ENCODE results near the gene CLIC3. TPM values are rescaled to one million over a fixed set of nuclear protein-coding genes. Genes with fewer than 3 reads are reported as not detected.
"Not testable (repeated sequence)": the region's sequence is repeated elsewhere in the genome, so short reads cannot be mapped to it uniquely, and the experiment has no call there.

The CLIC3 gene
- total RNA-seq, 2 donors from 2014 or later = 2.6 to 8.5 TPM

DNA sequence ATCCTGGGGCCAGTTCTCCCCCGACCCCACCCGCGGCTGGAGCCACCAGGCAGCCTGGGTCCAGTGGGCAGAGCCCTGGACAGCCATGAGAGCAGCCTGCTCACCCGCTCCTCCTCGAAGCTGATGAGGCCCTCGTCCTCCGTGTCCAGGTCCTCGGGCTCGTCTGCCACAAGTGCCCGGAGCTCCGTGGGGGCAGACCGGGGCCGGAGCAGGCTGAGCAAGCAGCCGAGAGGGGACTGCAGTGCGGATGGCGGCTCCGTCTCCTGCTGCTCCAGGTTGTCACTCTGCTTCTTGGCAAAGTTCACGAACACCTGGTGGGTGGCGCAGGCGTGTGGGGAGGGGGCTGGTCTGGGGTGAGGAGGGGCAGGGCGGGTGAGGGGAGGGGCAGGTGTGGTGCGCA, 11.9 kb upstream of the CLIC3 start:
- no peak for DNase-seq
- ATAC-seq = no peak
- intact Hi-C loops (cut with DNase I) = no loop called here

DNA sequence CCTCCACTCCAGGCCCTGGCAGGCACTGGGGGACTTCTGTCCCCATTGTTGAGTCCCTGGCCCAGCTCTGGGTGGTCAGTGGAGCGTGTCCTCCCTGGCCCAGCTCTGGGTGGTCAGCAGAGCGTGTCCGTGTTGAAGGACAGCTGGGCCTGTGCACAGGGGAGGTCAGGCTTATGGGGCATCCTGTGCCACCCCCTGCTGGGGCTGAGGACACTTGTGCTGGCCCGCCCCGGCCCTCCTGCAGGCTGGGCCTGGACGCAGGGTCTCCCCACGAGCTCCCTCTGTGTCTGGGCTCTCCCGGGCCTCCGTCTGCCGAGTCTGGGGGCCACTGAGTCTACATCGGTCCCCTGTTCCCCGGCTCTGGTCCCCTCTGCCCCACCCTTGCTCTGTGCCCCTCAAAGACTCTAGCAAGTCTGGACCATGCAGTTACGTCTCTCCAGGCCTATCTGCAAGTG, 11.5 kb upstream of the CLIC3 start:
- no peak for ATAC-seq
- intact Hi-C loops (cut with DNase I) = no loop called here
- DNase-seq = no peak

DNA sequence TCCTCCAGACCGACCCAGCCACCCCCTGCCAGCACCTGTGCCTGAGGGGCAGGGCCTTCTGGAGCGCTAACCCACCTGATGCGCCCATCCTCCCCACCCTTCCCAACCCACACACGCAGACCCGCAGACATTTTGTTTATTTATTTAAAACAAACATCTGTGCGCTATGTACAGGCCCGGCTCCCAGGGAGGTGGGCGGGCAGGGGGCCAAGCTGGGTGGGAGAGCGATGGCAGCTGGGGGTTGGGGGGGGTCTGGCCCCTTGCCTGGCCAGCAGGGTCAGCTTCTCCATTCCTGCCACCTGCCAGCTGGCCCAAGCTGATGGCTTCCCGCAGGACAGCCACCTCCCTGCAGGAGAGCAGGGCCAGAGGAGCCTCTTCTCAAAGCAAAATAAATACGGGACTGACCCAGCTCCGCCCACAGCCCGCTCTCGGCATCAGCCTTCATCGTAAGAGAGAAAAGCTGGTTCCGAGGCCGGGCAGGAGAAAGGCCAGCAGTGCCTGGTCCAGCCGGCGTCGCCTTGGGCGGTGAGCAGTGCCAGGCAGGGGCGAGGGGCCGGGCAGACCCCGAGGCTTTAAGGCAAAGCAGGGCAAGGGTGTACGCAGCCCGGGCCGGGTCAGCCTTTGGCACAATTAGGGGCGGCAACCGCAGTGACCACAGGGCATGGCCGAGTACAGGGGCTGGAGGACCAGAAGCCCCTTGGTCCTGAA, 10.9 kb upstream of the CLIC3 start:
- intact Hi-C loops (cut with DNase I) = no loop called here
- ATAC-seq = peak in 1 of 2 donors; percentile 5
- DNase-seq = no peak

DNA sequence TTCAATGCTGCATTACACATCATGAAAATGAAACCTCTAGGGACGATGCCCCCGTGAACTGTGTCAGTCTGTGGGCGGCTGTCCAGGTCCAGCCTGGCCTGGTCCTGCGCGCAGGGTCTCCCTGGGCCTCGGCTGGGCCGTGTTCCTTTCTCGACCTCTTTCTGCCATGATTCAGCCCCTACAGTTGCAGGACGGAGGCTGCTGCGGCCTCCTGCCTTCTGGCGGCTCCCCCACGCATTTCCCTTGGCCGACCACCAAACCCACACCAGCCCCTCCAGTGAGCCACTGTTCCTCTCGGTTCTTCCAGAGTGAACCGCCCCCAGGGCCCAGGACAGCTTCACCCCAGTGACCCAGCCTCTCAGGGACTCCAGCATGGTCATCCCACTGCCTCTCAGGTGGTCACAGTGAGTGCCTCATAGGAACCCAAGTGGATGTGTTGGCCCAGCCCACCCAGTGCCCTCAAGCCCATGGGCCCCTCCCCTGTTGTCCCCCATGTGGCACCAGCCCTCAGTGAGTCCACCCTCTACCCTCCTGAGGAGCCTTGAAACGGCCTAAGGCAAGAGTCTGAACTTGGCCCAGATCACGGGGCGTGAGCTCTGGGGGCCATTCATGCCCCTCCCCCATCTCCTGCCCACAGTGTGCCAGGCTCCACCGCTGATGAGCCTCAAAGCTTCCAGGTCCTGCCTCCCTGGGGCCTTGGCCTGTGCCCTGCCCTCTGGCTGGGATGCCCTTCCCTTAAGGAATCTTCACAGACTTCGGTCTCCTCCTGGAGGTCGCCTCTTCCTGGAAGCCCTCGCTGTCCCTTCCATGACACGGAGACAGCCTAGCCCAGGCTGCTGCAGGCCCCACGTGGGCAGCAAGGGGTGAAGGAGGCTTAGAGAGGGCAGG, 10.0 kb upstream of the CLIC3 start:
- intact Hi-C loops (cut with DNase I) = no loop called here
- DNase-seq = no peak
- peak in 1 of 2 donors; percentile 11 for ATAC-seq

DNA sequence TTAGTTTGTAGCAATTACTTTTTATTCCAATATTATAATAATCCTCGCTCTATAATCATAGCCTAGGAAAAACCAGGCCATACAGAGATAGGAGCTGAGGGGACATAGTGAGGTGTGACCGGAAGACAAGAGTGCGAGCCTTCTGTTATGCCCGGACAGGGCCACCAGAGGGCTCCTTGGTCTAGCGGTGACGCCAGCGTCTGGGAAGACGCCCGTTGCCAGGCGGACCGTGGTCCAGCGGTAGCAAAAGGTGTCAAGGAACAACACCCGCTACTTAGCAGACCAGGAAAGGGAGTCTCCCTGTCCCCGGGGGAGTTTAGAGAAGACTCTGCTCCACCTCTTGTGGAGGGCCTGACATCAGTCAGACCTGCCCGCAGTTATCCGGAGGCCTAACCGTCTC, 7.9 kb upstream of the CLIC3 start:
- ATAC-seq; DNase-seq; intact Hi-C loops (cut with DNase I): not testable (repeated sequence)

DNA sequence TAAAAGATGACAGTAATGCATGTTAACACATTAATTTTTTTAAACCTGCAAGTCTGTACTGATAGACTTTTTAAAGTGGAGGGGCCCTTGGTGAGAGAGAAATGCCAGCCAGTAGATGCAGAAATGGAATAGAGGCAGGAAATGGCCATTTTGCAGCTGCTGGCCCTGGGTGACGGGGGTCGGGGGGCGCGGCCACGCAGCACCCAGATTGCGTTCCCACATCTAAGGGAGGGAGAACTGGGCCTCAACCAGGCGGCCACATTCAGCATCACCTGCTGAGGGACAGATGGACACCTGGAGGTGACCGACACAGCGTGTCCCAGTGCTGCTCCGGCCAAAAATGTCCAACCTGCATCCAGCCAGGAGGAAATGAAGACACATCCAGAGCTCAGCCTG, 6.3 kb upstream of the CLIC3 start:
- intact Hi-C loops (cut with DNase I) = no loop called here
- DNase-seq (no peak), ATAC-seq (no peak)

DNA sequence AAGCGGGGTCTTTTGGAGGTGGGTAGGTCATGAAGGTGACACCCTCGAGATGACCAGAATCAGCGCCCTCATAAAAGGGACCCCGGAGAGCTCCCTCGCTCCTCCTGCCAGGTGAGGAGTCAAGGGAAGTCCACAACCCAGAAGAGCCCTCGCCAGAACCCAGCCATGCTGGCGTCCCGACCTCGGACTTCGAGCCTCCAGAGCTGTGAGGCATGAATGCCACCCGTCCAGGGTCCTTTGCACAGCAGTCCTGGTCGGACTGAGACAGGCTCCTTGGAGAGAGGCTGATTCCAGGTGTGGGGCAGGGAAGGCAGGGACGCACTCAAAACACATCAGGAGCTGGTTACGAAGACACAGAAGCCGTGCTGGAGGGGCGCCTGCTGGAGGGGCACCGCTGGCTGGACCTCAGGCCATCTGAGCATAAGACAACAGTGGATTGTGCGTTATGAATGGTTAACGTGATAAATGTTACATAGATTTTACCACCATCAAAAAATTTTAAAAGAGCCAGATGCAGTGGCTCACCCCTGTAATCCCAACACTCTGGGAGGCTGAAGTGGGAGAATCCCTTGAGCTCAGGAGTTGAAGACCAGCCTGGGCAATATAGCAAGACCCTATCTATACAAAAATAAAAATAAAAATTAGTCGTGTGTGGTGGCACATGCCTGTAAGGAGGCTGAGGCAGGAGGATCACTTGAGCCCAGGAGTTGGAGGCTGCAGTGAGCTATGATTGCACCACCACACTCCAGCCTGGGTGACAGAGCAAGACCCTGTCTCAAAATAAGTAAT, 5.7 kb upstream of the CLIC3 start:
- DNase-seq (no peak), ATAC-seq (no peak)
- intact Hi-C loops (cut with DNase I) = no loop called here

DNA sequence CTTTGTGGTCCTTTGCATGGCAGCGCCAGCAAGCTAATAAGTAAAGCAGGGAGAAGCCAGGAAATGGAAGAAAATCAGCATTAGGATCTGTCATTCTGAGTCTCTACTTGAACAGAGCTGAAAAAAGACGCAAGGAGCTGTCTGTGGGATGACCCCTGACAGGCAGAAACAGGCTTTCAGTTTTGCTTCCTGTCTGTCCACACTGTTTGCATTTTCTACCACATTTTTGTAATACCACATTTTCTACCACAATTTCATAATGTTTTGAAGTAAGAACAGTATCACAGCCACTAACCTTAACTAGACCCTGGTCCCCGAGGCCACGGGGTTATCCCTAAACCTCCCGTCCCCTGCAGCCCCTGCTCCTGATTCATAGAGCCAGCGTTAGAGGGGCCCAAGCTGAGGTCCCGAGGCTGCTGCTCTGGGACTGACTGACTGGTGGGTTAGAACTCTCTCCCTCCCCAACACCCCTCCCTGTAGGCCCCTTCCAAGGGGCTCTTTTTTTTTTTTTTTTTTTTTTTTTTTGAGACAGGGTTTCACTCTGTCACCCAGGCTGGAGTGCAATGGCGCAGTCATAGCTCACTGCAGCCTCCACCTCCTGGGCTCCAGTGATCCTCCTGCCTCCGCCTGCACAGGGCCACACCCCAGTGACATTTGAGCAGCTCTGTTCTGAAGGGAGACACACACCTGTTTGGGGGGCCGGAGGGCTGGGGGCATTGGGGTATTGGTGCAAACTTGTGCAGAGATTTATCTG, 4.0 kb upstream of the CLIC3 start:
- ATAC-seq = no peak
- intact Hi-C loops (cut with DNase I) = no loop called here
- DNase-seq = no peak

DNA sequence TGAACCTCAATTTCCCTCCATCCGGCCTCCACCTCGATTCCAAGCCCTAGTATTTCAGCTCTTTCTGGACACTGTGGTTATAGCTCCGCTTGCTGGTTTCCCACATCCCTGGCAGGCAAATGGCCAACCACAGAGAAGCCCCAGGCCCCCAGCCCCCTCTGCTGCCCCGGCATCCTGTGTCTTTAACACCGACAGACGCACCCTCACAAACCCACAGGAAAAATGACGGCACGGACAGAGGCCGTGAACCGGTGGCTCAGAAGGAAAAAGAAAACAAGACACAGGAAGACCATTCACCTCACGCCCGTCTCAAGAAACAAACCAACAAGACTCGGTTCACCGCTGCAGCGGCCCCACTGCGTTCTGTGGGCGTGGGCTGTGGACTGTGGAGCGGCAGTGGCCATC, 1.5 kb upstream of the CLIC3 start:
- intact Hi-C loops (cut with DNase I) = loop anchor here in 1 of 2 donors (10.0 kb wide), 1 partner anchor 53 kb away; the partner anchor contains the start of genes C8G and FBXW5

DNA sequence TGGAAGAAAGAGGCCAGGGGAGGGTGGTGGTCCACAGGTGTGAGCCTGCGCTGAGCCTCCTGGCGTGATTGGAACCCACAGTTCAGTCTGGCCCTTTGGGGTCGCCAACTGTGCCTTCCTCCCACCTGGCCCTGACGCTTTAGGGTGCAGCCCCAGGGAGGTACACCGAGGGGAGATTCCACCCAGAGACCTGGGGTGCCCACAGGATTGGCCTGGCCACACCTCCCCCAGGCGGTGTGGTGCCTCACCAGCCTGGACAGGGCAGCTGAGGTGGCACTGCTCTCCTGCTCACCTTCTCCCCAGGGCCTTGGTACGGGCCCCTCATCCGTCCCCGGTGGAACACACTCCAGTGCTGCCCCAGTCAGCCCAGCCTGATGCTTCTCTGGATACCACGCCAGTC, 1.0 kb upstream of the CLIC3 start:
- no peak for DNase-seq
- no peak for ATAC-seq
- intact Hi-C loops (cut with DNase I) = loop anchor here in 1 of 2 donors (10.0 kb wide), 1 partner anchor 53 kb away; the partner anchor contains the start of genes C8G and FBXW5

More for the DNA sequence above, 1.5 kb upstream of the CLIC3 start:
- no peak for DNase-seq
- ATAC-seq = no peak

DNA sequence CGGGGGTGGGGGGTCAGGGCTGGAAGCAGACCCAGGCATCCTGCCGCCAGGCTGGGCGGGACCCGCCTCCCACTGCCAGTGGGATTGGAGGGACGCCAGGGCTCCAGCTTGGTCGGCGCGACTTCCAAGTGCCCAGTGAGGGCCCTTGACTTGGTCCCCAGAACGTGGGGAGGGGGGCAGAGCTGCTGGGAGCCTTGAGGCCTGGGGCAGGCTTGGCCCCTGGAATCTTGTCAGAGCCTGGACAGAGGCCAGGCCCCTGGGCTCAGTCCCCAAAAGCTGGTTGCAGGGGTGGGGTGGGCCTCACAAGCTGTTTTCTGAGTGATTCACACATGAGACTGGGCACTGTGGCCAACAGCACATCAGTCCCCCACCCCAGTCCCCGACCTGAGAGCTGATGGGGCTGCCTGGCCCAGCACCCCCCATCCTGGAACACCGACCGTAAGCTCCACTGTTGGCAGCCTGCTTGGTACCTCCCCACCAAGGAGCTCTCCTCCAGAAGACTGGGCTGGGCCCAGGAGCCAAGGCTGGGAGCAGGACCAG, 526 bp downstream of the CLIC3 start:
- peak; percentile 1 to 7 for ATAC-seq
- intact Hi-C loops (cut with DNase I) = loop anchor here in 1 of 2 donors (10.0 kb wide), 1 partner anchor 51 kb away; the partner anchor contains the start of genes C8G and FBXW5

DNA sequence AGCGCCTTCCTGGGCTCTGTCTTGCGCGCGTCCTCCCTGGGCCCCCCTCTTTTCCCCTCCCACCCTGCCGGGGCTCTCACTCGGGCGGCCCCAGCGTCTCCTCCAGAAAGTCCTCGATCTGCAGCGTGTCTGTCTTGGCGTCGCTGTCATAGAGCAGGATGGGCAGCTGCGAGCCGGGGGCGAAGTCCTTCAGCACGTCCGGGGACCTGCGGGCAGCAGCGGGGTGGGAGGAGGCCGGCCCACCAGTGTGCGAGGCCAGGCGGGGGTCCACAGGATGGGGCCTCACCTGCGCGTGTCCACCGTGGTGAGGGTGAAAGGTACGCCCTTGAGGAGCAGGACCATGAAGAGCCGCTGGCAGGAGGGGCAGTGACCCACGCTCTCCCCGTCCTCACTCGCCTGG, 1.0 kb downstream of the CLIC3 start:
- intact Hi-C loops (cut with DNase I) = loop anchor here in 1 of 2 donors (10.0 kb wide), 1 partner anchor 51 kb away; the partner anchor contains the start of genes C8G and FBXW5
- ATAC-seq = no peak
- DNase-seq = no peak

More for the DNA sequence above, 526 bp downstream of the CLIC3 start:
- DNase-seq = peak; percentile 72

DNA sequence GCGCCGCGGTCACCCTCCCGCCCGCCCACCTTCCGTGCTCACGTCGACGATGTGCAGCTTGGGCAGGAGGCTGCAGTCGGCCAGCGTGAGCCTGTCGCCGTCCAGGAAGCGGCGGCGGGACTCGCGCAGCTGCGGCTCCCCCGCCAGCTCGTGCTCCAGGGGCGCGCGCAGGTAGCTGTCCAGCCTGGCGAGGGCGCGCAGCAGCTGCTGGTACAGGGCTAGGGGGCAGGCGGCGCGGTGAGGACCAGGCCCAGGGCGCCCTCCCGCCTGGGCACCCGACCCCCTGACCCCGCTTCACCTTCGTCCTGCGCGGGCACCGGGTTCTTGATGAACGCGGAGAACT, 1.5 kb downstream of the CLIC3 start:
- intact Hi-C loops (cut with DNase I) = loop anchor here in 1 of 2 donors (10.0 kb wide), 1 partner anchor 50 kb away; the partner anchor contains the start of genes C8G and FBXW5
- DNase-seq = no peak
- ATAC-seq = no peak

DNA sequence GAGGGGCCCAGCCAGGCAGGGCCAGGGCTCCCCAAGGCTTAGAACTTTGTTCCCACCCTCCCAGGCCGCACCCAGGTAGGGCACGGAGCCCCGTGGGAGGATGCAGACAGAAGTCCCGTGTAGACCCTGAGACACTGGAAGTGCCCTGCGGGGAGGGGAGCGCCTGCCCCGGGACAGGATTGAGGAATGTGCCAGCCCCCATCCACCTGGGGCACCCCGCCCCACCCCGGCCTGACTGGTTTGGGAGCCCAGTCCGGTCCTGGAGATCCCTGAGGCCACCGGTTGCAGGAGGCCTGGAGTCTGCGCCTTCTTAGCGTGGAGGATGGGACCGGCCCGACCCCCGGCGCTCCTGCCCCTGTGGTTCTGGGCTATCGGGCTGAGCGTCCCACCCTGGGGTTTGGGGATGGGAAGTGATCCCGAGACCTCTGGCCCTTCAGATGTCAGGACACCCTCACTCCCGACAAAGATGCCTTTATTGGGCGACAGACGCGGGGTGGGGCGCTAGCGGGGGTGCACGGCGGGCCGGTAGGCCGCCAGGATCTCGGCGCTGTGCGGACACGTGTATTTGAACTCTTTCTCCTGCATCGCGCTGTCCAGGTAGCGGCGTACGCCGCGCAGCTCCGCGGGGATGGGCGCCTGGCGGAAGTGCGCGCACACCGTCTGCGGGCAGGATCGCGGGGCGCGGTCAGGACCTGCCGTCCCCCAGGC, 2.0 kb downstream of the CLIC3 start:
- DNase-seq (no peak), ATAC-seq (no peak)
- intact Hi-C loops (cut with DNase I) = loop anchor here in 1 of 2 donors (10.0 kb wide), 1 partner anchor 50 kb away; the partner anchor contains the start of genes C8G and FBXW5

DNA sequence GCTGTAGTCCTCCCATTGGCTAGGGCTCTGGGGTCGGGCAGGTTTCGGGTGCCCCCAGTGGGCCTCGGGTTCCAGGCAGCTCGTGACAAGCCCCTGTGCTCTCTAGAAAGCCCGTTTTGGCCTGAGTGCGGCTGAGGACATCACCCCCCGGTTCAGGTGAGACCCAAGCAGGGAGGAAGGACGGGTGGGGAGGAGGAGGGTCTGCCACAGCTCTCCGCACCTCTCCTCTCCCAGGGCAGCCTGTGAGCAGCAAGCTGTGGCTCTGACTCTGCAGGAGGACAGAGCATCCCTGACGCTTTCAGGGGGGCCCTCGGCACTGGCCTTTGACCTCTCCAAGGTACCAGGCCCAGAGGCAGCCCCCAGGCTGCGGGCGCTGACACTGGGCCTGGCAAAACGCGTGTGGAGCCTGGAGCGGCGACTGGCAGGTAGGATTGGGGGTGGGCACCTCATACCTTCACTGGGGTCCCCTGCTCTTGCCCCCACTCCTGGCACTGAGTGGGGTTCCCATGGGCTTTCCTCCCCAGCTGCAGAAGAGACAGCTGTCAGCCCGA, 3.5 kb downstream of the CLIC3 start:
- intact Hi-C loops (cut with DNase I) = loop anchor here in 1 of 2 donors (10.0 kb wide), 1 partner anchor 48 kb away; the partner anchor contains the start of genes C8G and FBXW5
- no peak for ATAC-seq

DNA sequence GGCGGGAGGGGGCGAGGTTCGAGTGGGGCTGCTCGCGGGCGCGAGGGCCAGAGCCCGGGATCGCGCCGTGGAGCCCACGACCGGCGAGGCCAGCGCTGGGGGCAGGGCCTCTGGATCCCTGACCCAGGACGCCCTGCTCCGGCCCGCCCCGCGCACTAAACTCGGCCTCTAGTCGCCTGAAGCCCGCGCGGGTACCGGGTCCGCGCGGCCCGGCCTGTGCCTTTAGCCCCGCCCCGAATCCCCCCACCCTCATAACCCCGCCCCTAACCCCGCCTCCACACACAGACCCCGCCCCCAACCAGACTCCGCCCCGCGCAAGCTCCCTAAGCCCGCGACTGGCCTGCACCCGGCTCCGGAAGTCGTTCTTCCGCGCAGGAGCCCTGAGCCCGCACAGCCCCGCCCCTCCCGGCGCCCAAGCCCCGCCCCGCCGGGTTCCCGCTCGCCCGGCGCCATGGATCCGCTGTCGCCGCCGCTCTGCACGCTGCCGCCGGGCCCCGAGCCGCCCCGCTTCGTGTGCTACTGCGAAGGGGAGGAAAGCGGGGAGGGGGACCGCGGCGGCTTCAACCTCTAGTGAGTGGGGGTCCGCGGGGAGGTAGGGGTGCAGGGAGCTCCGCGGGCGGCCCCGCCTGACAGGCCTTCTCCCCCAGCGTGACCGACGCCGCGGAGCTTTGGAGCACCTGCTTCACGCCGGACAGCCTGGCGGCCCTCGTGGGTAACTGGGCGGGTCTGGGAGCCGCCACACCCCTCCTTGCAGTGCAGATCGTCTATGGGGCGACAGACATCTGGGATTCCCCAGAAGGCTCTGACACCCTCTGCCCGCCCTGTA, 4.2 kb downstream of the CLIC3 start, which contains the start of gene PAXX:
Gene PAXX (plus strand): TSS at position 430 of the 826 bp plus-strand sequence. CDS start 22 bp downstream, at position 452.
- peak; percentile 95 for DNase-seq
- peak; percentile 93 to 97 for ATAC-seq
- intact Hi-C loops (cut with DNase I) = loop anchor here in 1 of 2 donors (10.0 kb wide), 1 partner anchor 47 kb away; the partner anchor contains the start of genes C8G and FBXW5

More for the DNA sequence above, 3.5 kb downstream of the CLIC3 start:
- DNase-seq = no peak

All from left cardiac atrium (tissue), 4 donors.